HL-60 (cell line): Measurements from ENCODE around the gene TNNI2.

Source experiments
- DNase-seq, 2 experiments: peaks; one replicate each; pipeline ENCODE4 v3.0.0-alpha.2; 2010 to 2020; ENCODE audit warnings: low read depth in 1 of 2, low spot score in 1 of 2
- H3K27ac ChIP-seq: fragments of 250-450 bp; sonication (Bioruptor Pico); replicated peaks from 2 replicates; pipeline ENCODE4 v1.5.1; 2020; ENCODE audit warnings: mild to moderate bottlenecking, moderate library complexity
- H3K27me3 ChIP-seq: fragments of 250-450 bp; sonication (Bioruptor Pico); 2 replicates; pipeline ENCODE4 v1.5.1; 2021; ENCODE audit warnings: mild to moderate bottlenecking, moderate library complexity; ENCODE audit not compliant: insufficient read depth, poor library complexity, severe bottlenecking
- H3K4me3 ChIP-seq: replicated peaks from 2 replicates; pipeline ENCODE4 v1.5.1; 2011; ENCODE audit warnings: mild to moderate bottlenecking, control low read depth, low read length; ENCODE audit not compliant: insufficient read depth
- GABPA ChIP-seq: IDR thresholded peaks from 2 replicates; pipeline ENCODE4 v1.6.1; 2012; ENCODE audit warnings: low read depth
- POLR2AphosphoS5 ChIP-seq: IDR thresholded peaks from 2 replicates; pipeline ENCODE4 v1.6.1; 2012; ENCODE audit warnings: low read depth
- SPI1 ChIP-seq: IDR thresholded peaks from 2 replicates; pipeline ENCODE4 v1.6.1; 2012; ENCODE audit warnings: low read depth, mild to moderate bottlenecking, borderline replicate concordance
- TF ChIP-seq, protein P1 (sequence below): IDR thresholded peaks from 2 replicates; pipeline ENCODE4 v1.6.1; 2012; ENCODE audit warnings: low read depth; ENCODE audit not compliant: insufficient replicate concordance
- TF ChIP-seq, protein P2 (sequence below): IDR thresholded peaks from one replicate; pipeline ENCODE4 v1.5.1; 2011; ENCODE audit warnings: low read length, control low read depth, inconsistent platforms; ENCODE audit not compliant: insufficient read depth

TNNI2 gene

DNA sequence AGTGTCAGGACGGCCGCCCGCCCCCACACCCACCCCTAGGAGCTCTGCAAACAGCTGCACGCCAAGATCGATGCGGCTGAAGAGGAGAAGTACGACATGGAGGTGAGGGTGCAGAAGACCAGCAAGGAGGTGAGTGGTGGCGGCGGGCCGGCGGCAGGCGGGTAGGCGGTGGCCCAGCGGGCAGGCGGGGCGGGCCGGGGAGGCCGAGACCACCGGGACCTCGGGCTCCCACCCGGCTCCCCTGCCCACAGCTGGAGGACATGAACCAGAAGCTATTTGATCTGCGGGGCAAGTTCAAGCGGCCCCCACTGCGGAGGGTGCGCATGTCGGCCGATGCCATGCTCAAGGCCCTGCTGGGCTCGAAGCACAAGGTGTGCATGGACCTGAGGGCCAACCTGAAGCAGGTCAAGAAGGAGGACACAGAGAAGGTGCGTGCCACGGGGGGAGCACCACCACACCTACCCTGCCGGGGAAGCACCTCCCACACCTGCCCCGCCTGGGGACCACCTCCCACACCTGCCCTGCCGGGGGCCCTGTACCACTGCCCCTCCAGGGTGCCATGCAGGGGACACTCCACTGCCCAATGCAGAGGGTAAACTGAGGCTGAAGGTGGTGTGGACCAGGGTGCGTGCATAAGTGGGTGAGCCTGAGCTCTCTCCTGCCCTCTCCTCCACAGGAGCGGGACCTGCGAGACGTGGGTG, 2.1 kb downstream of the TNNI2 start:
- peak overlapping the region; percentile 70 for H3K27ac ChIP-seq
- H3K4me3 ChIP-seq = peak overlapping the region; percentile 42
- H3K27me3 ChIP-seq = no peaks in the 10 kb centered on the region
- no peak for DNase-seq
- TF ChIP-seq, protein P1, sequence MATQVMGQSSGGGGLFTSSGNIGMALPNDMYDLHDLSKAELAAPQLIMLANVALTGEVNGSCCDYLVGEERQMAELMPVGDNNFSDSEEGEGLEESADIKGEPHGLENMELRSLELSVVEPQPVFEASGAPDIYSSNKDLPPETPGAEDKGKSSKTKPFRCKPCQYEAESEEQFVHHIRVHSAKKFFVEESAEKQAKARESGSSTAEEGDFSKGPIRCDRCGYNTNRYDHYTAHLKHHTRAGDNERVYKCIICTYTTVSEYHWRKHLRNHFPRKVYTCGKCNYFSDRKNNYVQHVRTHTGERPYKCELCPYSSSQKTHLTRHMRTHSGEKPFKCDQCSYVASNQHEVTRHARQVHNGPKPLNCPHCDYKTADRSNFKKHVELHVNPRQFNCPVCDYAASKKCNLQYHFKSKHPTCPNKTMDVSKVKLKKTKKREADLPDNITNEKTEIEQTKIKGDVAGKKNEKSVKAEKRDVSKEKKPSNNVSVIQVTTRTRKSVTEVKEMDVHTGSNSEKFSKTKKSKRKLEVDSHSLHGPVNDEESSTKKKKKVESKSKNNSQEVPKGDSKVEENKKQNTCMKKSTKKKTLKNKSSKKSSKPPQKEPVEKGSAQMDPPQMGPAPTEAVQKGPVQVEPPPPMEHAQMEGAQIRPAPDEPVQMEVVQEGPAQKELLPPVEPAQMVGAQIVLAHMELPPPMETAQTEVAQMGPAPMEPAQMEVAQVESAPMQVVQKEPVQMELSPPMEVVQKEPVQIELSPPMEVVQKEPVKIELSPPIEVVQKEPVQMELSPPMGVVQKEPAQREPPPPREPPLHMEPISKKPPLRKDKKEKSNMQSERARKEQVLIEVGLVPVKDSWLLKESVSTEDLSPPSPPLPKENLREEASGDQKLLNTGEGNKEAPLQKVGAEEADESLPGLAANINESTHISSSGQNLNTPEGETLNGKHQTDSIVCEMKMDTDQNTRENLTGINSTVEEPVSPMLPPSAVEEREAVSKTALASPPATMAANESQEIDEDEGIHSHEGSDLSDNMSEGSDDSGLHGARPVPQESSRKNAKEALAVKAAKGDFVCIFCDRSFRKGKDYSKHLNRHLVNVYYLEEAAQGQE = no peak
- TF ChIP-seq, protein P2, sequence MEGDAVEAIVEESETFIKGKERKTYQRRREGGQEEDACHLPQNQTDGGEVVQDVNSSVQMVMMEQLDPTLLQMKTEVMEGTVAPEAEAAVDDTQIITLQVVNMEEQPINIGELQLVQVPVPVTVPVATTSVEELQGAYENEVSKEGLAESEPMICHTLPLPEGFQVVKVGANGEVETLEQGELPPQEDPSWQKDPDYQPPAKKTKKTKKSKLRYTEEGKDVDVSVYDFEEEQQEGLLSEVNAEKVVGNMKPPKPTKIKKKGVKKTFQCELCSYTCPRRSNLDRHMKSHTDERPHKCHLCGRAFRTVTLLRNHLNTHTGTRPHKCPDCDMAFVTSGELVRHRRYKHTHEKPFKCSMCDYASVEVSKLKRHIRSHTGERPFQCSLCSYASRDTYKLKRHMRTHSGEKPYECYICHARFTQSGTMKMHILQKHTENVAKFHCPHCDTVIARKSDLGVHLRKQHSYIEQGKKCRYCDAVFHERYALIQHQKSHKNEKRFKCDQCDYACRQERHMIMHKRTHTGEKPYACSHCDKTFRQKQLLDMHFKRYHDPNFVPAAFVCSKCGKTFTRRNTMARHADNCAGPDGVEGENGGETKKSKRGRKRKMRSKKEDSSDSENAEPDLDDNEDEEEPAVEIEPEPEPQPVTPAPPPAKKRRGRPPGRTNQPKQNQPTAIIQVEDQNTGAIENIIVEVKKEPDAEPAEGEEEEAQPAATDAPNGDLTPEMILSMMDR = no peak
- TF ChIP-seq SPI1 = no peak
- TF ChIP-seq GABPA = no peak
- TF ChIP-seq POLR2AphosphoS5 = no peak

DNA sequence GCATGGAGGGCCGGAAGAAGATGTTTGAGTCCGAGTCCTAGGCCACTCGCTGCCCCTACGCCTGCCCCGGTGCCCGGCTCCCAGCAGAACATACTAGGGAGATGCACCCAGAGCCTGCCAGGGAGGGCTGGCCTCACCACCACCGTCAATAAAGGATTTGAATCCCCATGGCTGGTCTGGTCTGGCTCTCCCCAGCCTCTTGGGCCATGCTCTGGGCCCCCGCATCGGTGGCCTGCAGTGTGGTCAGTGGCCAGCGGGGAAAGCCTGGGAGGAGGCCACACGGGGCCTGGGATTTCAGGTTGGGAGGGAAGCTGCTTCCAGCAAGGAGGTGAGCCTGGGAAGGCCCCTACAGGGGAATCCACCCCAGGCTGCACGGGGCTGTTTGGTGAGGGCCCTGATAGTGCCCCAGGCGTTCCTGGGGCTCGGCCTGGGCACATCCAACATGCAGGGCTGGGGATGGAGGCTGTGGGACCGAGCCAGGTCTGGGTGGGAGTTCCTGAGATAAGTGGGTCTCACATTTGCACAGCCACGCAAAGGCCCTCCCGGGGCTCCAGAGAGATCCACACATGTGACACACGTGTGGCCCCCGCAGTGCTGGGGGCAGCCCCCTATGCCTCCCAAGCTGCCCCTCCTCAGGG, 2.8 kb downstream of the TNNI2 start:
- DNase-seq = no peak
- Histone ChIP-seq H3K27ac (no peak overlapping the region), H3K4me3 (no peak overlapping the region), H3K27me3 (no peaks in the 10 kb centered on the region)
- TF ChIP-seq POLR2AphosphoS5 = no peak
- TF ChIP-seq, protein P2 = no peak
- TF ChIP-seq, protein P1 = no peak
- TF ChIP-seq GABPA = no peak
- no peak for TF ChIP-seq SPI1

DNA sequence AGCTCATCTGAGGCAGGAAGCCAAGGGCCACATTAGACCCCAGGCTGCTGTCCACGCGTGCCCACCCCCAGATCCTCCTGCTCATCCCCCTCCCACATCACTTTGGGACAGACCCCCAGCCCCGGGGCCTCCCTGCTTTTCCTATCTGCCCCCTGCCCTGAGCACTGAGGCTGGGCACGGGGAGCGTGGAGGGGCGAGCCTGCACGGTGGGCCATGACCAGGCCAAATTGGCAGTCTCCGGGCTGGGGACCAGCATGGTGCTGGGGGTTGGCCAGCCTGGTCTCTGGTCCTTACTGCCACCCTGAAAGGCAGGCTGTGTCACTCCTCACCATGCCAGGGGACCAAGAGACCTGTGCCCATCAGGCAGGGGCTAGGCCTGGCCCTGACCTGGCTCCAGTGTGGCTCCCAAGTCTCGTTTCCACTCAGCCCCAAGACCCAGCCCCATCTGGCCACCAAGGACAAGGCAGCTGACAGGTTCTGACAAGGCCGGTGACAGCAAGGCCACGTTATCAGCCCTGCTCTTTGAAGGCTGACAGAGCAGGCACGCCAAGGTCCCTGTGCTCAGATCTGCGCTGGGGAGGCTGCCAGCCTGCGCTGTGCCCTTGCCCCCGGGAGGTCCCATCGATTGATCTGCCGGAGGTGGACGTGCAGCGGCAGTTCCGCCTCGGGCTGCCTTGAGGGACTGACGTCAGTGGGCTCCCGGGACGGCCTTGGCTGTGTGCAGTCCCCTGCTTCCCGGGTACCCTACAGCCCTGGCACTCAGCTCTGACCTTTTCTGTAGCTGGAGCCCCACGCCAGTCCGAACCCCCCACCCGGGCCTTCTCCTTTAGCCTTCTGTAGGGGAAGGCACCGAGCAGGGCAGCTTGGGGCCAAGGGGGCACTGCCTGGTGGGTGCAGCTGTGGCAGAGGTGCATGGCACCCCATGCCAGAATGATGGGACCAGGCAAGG, 3.6 kb downstream of the TNNI2 start:
- no peak overlapping the region for H3K4me3 ChIP-seq
- no peaks in the 10 kb centered on the region for H3K27me3 ChIP-seq
- TF ChIP-seq GABPA (no peak), POLR2AphosphoS5 (no peak), SPI1 (no peak)
- TF ChIP-seq, protein P2 = no peak
- TF ChIP-seq, protein P1 = no peak
- H3K27ac ChIP-seq = no peak overlapping the region
- no peak for DNase-seq
